HEK293T (cell line): ENCODE measurements around the gene MRPL34.

ENCODE experiments used
- CTCF ChIA-PET: fragments of 350-600 bp; formaldehyde crosslinking; extraction: SDS; loops from one replicate; lab custom pipeline; 2021; ENCODE audit warnings: antibody characterized with exemption, inconsistent platforms; lab: Yijun Ruan, JAX
- POLR2A ChIA-PET: fragments of 350-600 bp; formaldehyde crosslinking; extraction: SDS; loops from one replicate; lab custom pipeline; 2020; ENCODE audit warnings: antibody characterized with exemption, inconsistent platforms; lab: Yijun Ruan, JAX
- DNase-seq: peaks from one replicate; pipeline ENCODE4 v3.0.0; 2012; ENCODE audit warnings: mixed read lengths; ENCODE audit errors: extremely low spot score
- ARNT ChIP-seq: fragments of 450-650 bp; IDR thresholded peaks from 2 replicates; pipeline ENCODE4 v1.6.1; 2017; ENCODE audit warnings: mild to moderate bottlenecking
- BHLHE40 ChIP-seq: fragments of 450-650 bp; IDR thresholded peaks from 2 replicates; pipeline ENCODE4 v1.6.1; 2016; ENCODE audit warnings: mild to moderate bottlenecking, moderate library complexity, borderline replicate concordance
- CTBP1 ChIP-seq: fragments of 450-650 bp; IDR thresholded peaks from 2 replicates; pipeline ENCODE4 v1.6.1; 2016; ENCODE audit warnings: borderline replicate concordance
- ELF4 ChIP-seq: fragments of 450-650 bp; IDR thresholded peaks from 2 replicates; pipeline ENCODE4 v1.6.1; 2017; ENCODE audit warnings: antibody characterized with exemption
- FOXA1 ChIP-seq: fragments of 450-650 bp; IDR thresholded peaks from 2 replicates; pipeline ENCODE4 v1.6.1; 2016; ENCODE audit warnings: mild to moderate bottlenecking
- FOXK2 ChIP-seq: fragments of 450-650 bp; IDR thresholded peaks from 2 replicates; pipeline ENCODE4 v1.6.1; 2016; ENCODE audit warnings: mild to moderate bottlenecking
- FOXM1 ChIP-seq: fragments of 450-650 bp; IDR thresholded peaks from 2 replicates; pipeline ENCODE4 v1.6.1; 2017; ENCODE audit warnings: mild to moderate bottlenecking, borderline replicate concordance
- HDGF ChIP-seq: fragments of 450-650 bp; IDR thresholded peaks from 2 replicates; pipeline ENCODE4 v1.6.1; 2017; ENCODE audit warnings: antibody characterized with exemption, borderline replicate concordance
- L3MBTL2 ChIP-seq: fragments of 450-650 bp; conservative IDR thresholded peaks from 2 replicates; pipeline ENCODE4 v1.6.1; 2016; ENCODE audit warnings: mild to moderate bottlenecking
- LEF1 ChIP-seq: fragments of 450-650 bp; IDR thresholded peaks from 2 replicates; pipeline ENCODE4 v1.6.1; 2017; ENCODE audit warnings: mild to moderate bottlenecking, borderline replicate concordance
- NFRKB ChIP-seq: fragments of 450-650 bp; IDR thresholded peaks from 2 replicates; pipeline ENCODE4 v1.6.1; 2016; ENCODE audit warnings: mild to moderate bottlenecking, moderate library complexity
- SP1 ChIP-seq: fragments of 450-650 bp; IDR thresholded peaks from 2 replicates; pipeline ENCODE4 v1.6.1; 2017
- SUZ12 ChIP-seq: fragments of 450-650 bp; IDR thresholded peaks from 2 replicates; pipeline ENCODE4 v1.6.1; 2016; ENCODE audit warnings: mild to moderate bottlenecking
- TARDBP ChIP-seq: fragments of 450-650 bp; IDR thresholded peaks from 2 replicates; pipeline ENCODE4 v1.6.1; 2016
- ZNF384 ChIP-seq: fragments of 450-650 bp; IDR thresholded peaks from 2 replicates; pipeline ENCODE4 v1.6.1; 2016
- TF ChIP-seq, protein P1 (sequence below): fragments of 450-650 bp; IDR thresholded peaks from 2 replicates; pipeline ENCODE4 v1.6.1; 2016

Gene MRPL34

GRCh38 chr19:17340302-17340870 lies 34.7 kb downstream of the MRPL34 start:
- POLR2A ChIA-PET, result no interaction called here
- TF ChIP-seq NFRKB (no peak), TARDBP (no peak), SP1 (no peak), ARNT (no peak), CTBP1 (no peak), FOXM1 (no peak), ZNF384 (no peak), HDGF (no peak), BHLHE40 (no peak), FOXK2 (no peak), SUZ12 (no peak), L3MBTL2 (no peak), FOXA1 (no peak), ELF4 (no peak)
- TF ChIP-seq, protein P1, sequence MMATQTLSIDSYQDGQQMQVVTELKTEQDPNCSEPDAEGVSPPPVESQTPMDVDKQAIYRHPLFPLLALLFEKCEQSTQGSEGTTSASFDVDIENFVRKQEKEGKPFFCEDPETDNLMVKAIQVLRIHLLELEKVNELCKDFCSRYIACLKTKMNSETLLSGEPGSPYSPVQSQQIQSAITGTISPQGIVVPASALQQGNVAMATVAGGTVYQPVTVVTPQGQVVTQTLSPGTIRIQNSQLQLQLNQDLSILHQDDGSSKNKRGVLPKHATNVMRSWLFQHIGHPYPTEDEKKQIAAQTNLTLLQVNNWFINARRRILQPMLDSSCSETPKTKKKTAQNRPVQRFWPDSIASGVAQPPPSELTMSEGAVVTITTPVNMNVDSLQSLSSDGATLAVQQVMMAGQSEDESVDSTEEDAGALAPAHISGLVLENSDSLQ, result no peak
- CTCF ChIA-PET, result no interaction called here
- no peak for DNase-seq

DNA sequence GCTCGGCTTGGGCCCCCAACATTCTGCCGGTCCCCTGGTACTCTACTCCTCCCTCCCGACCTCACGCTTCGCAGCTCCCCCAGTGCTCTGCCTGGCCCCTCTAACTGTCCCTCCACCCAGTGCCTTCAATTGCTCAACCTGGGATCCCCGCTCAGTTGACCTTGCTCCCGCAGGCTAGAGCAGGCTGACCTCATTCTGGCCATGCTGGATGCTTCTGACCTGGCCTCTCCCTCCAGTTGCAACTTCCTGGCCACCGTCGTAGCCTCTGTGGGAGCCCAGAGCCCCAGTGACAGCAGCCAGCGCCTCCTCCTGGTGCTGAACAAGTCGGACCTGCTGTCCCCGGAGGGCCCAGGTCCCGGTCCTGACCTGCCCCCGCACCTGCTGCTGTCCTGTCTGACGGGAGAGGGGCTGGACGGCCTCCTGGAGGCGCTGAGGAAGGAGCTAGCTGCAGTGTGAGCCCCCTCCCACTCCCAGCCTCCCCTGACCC lies 35.2 kb downstream of the MRPL34 start:
- TF ChIP-seq NFRKB (no peak), HDGF (no peak), ELF4 (no peak), TARDBP (no peak), LEF1 (no peak), FOXA1 (no peak), SP1 (no peak), CTBP1 (no peak), SUZ12 (no peak), FOXK2 (no peak), L3MBTL2 (no peak), ARNT (no peak), BHLHE40 (no peak)
- TF ChIP-seq, protein P1, result no peak
- POLR2A ChIA-PET, result interaction anchor here (1.1 kb wide), 1 partner anchor 8 kb away, joined by 5 read pairs; no protein-coding TSS in a partner anchor
- no peak for DNase-seq
- CTCF ChIA-PET, result no interaction called here

- CTCF ChIA-PET, result no interaction called here
- POLR2A ChIA-PET, result interaction anchor here (1.1 kb wide), 1 partner anchor 9 kb away, joined by 5 read pairs; no protein-coding TSS in a partner anchor
- DNase-seq, result no peak
- TF ChIP-seq CTBP1 (no peak), SUZ12 (no peak), ELF4 (no peak), NFRKB (no peak), ARNT (no peak), FOXM1 (no peak), SP1 (no peak), ZNF384 (no peak), L3MBTL2 (no peak), BHLHE40 (no peak), FOXA1 (no peak), HDGF (no peak), LEF1 (no peak), TARDBP (no peak), FOXK2 (no peak)
- TF ChIP-seq, protein P1, result no peak
Measured at GRCh38 chr19:17341386-17341785, 35.7 kb downstream of the MRPL34 start.

GRCh38 chr19:17341845-17342244 lies 36.2 kb downstream of the MRPL34 start:
- DNase-seq, result no peak
- ChIA-PET CTCF (no interaction called here), POLR2A (interaction anchor here (1.1 kb wide), 1 partner anchor 9 kb away, joined by 5 read pairs; no protein-coding TSS in a partner anchor)
- TF ChIP-seq ELF4 (no peak), SP1 (no peak), NFRKB (no peak), CTBP1 (no peak), BHLHE40 (no peak), LEF1 (no peak), L3MBTL2 (no peak)
- TF ChIP-seq, protein P1, result no peak

DNA sequence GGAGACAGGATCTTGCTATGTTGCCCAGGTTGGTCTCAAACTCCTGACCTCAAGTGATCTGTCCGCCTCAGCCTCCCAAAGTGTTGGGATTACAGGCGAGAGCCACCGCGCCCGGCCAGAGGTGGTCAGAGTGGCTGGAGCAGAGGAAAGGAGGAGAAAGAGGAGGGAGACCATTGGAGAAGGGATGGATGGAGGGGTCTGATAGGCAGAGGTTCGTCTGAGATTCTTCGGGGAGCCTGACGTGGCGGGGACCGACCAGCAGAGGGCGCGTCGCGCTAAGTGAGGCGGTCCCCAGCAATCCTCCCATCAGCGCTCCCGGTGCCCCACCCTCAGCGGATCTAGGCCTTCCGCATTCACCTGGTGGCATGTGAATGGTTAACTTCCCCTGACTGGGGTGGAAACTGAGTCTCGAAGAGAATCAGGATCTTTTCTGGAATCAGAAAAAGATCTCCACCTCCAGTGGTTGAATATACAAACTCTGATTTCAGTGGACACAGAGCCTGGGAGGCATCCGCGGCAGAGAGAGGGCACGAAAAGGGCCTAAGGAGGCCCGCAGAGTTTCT lies 40.5 kb downstream of the MRPL34 start:
- DNase-seq, result peak; percentile 86
- POLR2A ChIA-PET, result interaction anchor here (1.3 kb wide), 1 partner anchor 11 kb away, joined by 6 read pairs; no protein-coding TSS in a partner anchor
- CTCF ChIA-PET, result interaction anchor here (1.0 to 1.5 kb wide), 2 partner anchors 10 to 40 kb away, joined by 4 to 6 read pairs; no protein-coding TSS in a partner anchor
- TF ChIP-seq ZNF384 (no peak), BHLHE40 (no peak), NFRKB (no peak), FOXK2 (no peak), HDGF (no peak), TARDBP (no peak), ARNT (no peak), ELF4 (no peak), FOXM1 (no peak), SP1 (no peak)
- TF ChIP-seq, protein P1, result no peak
